Raji (cell line): ENCODE results near the gene SCYL1.
A peak's percentile ranks its signal among the peaks of the same experiment; 100 is the strongest.

Experiments
- POLR2A ChIP-seq: IDR thresholded peaks from 2 replicates; pipeline ENCODE4 v1.6.1; 2011; ENCODE audit warnings: low read depth, low read length, control low read depth; ENCODE audit not compliant: insufficient read depth

Gene SCYL1

DNA sequence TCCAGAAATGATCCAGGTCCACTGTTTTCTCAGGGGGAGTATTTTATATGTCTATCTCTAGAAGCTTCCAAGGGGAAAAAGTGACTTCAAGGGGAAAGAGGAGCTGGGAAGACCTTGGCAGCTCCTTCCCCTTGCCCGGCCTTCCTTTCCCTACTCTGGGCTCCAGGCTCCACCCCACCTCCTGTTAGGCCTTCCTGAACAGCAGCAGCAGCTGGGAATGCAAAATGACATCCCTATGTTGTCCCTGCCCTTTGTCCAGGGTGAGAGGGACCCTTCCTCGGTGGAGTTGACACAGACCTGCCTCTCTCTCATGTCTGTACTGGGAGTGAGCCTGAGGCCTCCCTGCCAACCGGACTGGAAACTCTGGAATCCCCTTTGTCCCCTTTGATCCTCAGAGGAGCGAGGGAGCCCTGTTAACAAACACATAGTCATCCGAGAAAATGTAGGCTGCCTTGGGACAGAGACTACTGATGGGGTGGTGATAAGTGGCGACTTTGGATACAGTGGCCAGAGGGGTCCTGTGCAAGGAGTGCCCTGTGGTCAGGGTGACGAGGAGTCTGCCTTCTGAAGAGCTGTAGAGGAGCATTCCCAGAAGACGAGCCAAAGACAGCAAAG, 35.1 kb upstream of the SCYL1 start:
- TF ChIP-seq POLR2A, result no peak

DNA sequence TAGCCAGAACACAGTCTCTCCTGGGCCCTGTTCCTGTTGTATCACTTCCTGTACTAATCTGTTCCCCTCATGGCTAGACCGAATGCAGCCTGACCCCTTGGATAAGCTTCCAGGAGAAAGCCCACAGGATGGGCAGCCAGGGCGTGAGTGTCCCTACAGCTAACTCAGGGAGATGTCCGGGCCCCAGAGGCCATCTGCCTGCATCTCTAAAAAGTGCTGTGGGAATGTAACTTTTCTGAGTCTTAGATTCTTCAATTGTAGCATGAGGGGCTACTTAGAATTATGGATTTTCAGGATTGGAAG, 33.8 kb upstream of the SCYL1 start:
- no peak for TF ChIP-seq POLR2A

DNA sequence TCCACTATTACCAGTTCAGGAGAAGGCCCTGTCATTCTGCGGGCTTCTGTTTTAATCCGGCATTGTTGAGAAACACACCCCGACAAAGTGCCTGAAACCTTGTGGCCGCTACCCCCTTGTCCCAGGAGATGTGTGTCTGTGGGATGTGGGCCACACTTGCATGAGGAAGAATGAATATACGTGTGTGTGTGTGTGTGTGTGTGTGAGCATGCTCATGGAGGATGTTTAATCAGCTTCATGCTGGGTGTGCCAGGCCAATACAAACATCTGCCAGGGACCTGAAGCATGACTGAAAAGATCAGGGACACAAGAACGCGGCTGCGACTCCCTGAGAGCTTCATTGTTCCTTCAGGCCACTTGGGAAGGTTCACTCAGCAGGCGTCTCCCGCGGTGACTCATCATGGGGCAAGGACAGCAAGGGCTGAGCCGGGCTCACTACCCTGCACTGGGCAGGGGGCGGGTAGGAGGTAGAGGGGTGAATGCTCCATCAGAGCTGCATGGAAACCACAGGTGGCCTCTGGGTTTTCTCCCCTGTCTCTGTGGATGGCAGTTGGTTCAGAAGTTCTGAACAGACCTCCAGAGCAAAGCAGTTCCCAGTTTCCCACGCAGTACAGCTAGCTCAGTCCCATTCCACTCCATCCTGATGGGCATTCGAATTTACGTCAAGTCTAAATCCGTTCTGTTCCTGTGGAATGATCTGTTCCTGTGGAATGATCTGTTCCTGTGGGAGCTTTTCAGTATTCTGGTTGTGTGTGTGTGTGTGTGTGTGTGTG, 33.1 kb upstream of the SCYL1 start:
- TF ChIP-seq POLR2A, result 0 out of 2 replicates have a peak, but pooled peaks have one; percentile 11

DNA sequence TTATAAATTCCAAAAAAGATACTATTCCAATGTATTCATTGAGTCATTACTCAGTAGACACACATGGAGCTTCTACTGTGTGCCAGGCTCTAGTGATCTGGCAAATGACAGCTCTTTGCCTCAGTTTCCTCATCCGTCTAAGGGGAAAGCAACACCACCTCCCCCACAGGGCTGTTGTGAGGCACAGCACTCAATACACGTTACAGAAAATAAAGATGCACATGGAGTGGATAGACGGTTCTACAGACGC, 32.6 kb upstream of the SCYL1 start:
- no peak for TF ChIP-seq POLR2A

DNA sequence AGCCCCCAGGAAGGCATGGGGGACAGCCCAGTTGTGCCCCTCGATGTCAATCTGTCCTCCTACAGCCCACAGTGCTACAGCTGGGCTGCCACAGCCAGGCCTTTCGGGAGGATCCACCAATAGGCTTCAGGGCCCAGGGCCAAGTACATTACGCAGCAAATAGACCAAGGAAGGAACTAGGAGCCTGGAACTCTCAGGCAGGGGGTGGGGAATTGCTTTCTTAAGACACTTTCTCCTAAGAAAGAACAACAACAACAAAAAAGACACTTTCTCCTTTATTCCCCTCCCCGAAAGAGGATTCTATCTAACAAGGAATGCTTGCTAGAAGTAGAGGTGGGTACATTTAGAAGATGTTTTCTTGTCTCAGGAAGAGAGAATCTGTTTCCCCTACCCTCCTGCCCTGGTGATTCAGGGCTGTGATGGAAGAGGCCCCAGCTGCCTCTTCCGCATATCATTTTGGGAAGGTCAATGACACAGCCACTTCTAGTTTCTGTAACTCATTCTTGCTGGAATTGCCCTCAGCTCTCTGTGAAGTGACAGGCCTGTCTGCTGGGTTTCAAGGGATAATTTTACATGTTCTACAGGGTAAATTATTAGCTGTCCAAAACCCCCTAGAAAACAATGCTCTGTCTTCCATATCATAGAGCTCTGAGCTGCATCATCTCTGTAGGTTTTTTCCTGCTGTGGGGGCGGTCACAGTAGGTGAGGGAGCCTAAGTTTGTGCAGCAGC, 32.1 kb upstream of the SCYL1 start:
- 0 out of 2 replicates have a peak, but pooled peaks have one; percentile 16 for TF ChIP-seq POLR2A

DNA sequence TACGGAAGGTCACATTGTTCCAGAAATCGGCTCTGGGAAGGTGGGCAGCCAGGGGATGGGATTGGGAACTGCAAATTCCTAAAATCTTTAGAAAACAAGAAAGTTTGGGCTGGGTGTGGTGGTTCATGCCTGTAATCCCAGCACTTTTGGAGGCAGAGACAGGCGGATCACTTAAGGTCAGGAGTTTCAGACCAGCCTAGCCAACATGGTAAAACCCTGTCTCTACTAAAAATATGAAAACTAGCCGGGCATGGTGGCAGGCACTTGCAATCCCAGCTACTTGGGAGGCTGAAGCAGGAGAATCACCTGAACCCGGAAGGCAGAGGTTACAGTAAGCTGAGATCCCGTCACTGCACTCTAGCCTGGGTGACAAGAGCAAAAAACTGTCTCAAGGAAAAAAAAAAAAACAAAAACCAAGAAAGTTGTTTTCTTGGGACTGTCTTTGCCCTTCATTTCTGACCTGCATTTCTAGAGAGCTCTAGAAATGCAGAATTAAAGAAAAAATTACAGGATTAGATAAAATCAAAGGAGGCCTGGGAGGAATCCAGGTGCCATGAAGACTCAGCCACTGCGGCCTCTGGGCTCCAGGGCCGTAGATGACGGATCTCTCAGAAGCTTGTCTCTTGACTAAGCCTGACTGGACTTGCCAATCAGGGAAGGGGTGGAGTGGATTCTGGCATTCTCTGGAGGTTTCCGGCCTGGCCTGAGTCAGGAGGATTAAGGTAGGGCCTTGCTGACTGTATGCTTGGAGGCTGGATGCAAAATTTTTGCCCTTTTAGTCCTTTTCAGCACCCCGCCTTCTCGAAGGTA, 31.3 kb upstream of the SCYL1 start:
- TF ChIP-seq POLR2A, result no peak; the same call in 1 of the 2 replicates

DNA sequence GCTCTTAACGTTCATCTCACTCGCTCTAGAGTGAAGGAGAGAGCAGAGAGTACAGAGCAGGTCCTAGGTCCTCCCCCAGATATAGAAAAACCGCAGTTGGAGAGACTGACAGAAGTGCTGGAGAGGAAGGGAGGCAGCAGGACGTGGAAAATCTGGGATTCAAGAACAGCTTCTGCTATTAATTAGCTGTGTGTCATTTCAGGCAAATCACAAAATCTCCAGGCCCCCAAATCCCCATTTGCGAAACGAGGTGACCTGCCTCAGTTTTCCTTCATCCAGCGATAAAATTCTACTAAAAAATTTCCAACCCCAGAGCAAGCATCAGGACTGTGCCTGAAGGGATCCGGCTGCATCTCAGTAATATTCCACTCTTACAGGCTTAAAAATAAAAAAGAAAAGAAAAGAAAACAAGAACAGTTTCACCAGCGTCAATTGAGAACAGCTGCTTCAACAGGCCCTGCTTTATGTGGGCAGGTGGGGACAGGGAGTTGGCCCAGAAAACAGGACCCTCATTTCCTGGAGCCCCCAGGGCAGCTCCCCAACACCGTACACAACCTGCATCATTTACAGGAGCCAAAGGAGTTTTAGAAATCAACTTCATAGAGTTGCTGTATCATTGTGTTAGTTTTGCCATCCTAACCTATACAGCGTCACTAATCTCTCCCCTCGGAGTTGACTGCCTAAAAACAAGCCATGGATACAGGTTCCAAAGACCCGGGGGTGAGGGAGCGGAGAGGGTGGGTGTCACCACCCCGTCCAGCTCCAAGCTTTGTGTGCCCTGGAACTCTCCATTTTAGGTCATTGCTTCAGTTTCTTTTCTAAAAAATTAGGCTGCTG, 28.4 kb upstream of the SCYL1 start:
- TF ChIP-seq POLR2A, result no peak

DNA sequence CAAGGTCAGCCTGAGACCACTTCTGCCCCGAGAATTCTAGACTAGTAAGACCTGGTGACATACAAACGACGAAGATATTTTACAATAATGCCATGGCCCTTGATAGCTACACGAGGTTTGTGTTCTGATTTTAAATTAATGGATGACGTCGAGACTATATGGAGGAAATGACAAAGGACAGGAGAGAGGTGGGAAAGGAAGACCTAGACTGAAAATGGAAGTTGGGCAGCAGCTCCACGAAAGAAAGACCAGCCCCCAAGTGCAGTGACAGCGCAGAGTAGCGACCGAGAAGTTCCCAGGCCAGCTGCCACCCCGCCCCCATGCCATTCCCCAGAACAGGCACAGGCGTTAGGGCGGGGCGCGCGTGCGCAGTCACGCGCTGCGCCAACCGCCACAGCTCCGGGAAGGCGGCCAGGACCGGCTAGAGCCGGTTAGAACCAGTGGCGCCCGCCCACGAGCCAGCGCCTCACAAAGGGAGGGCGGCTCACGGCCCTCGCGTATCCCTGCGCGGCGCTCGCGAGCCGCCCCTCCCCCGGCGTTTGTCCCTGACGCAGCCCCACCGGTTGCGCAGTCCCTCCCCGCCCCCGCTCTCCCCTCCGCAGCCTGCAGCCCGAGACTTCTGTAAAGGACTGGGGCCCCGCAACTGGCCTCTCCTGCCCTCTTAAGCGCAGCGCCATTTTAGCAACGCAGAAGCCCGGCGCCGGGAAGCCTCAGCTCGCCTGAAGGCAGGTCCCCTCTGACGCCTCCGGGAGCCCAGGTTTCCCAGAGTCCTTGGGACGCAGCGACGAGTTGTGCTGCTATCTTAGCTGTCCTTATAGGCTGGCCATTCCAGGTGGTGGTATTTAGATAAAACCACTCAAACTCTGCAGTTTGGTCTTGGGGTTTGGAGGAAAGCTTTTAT, 27.5 kb upstream of the SCYL1 start:
- TF ChIP-seq POLR2A, result peak; percentile 84

DNA sequence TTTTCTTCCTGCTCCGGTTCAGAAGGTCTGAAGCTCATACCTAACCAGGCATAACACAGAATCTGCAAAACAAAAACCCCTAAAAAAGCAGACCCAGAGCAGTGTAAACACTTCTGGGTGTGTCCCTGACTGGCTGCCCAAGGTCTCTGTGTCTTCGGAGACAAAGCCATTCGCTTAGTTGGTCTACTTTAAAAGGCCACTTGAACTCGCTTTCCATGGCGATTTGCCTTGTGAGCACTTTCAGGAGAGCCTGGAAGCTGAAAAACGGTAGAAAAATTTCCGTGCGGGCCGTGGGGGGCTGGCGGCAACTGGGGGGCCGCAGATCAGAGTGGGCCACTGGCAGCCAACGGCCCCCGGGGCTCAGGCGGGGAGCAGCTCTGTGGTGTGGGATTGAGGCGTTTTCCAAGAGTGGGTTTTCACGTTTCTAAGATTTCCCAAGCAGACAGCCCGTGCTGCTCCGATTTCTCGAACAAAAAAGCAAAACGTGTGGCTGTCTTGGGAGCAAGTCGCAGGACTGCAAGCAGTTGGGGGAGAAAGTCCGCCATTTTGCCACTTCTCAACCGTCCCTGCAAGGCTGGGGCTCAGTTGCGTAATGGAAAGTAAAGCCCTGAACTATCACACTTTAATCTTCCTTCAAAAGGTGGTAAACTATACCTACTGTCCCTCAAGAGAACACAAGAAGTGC, 26.7 kb upstream of the SCYL1 start:
- no peak; the same call in 1 of the 2 replicates for TF ChIP-seq POLR2A

DNA sequence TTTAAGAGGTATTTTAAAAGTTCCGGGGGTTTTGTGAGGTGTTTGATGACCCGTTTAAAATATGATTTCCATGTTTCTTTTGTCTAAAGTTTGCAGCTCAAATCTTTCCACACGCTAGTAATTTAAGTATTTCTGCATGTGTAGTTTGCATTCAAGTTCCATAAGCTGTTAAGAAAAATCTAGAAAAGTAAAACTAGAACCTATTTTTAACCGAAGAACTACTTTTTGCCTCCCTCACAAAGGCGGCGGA, 26.2 kb upstream of the SCYL1 start:
- no peak for TF ChIP-seq POLR2A

DNA sequence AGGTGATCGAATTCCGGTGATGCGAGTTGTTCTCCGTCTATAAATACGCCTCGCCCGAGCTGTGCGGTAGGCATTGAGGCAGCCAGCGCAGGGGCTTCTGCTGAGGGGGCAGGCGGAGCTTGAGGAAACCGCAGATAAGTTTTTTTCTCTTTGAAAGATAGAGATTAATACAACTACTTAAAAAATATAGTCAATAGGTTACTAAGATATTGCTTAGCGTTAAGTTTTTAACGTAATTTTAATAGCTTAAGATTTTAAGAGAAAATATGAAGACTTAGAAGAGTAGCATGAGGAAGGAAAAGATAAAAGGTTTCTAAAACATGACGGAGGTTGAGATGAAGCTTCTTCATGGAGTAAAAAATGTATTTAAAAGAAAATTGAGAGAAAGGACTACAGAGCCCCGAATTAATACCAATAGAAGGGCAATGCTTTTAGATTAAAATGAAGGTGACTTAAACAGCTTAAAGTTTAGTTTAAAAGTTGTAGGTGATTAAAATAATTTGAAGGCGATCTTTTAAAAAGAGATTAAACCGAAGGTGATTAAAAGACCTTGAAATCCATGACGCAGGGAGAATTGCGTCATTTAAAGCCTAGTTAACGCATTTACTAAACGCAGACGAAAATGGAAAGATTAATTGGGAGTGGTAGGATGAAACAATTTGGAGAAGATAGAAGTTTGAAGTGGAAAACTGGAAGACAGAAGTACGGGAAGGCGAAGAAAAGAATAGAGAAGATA, 25.7 kb upstream of the SCYL1 start, which contains the start of gene MALAT1:
TSS of gene MALAT1 (plus strand) at position 69 of the 736 bp plus-strand sequence.
- TF ChIP-seq POLR2A, result peak; percentile 98

DNA sequence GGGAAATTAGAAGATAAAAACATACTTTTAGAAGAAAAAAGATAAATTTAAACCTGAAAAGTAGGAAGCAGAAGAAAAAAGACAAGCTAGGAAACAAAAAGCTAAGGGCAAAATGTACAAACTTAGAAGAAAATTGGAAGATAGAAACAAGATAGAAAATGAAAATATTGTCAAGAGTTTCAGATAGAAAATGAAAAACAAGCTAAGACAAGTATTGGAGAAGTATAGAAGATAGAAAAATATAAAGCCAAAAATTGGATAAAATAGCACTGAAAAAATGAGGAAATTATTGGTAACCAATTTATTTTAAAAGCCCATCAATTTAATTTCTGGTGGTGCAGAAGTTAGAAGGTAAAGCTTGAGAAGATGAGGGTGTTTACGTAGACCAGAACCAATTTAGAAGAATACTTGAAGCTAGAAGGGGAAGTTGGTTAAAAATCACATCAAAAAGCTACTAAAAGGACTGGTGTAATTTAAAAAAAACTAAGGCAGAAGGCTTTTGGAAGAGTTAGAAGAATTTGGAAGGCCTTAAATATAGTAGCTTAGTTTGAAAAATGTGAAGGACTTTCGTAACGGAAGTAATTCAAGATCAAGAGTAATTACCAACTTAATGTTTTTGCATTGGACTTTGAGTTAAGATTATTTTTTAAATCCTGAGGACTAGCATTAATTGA, 25.0 kb upstream of the SCYL1 start:
- TF ChIP-seq POLR2A, result no peak
